Measurements from ENCODE around the gene MKKS.

MKKS gene

GRCh38 chr20:10463622-10464021 lies 29.6 kb upstream of the MKKS start:
- H3K9me3 ChIP-seq (ENCODE audit: severe bottlenecking): no peaks in the 10 kb centered on the region
- H3K27ac ChIP-seq: no peak overlapping the region
- no peak for TF ChIP-seq CTCF (IDR thresholded peaks at IDR 0.05; ENCODE audit: low read depth, low read length)
- no peaks in the 10 kb centered on the region for H3K27me3 ChIP-seq (ENCODE audit: insufficient read depth, low read depth, severe bottlenecking)
- DNase-seq: no peak
- H3K4me3 ChIP-seq (ENCODE audit: low read depth, low read length): no peak overlapping the region
- H3K36me3 ChIP-seq: no peaks in the 10 kb centered on the region

- Histone ChIP-seq H3K27ac (no peak overlapping the region), H3K36me3 (no peaks in the 10 kb centered on the region)
- no peak for TF ChIP-seq CTCF (IDR thresholded peaks at IDR 0.05; ENCODE audit: low read depth, low read length)
These were observed 28.5 kb upstream of the MKKS start for GRCh38 chr20:10462516-10462915.

GRCh38 chr20:10461495-10461894 lies 27.5 kb upstream of the MKKS start:
- H3K36me3 ChIP-seq: no peaks in the 10 kb centered on the region
- no peak overlapping the region for H3K27ac ChIP-seq
- no peaks in the 10 kb centered on the region for H3K9me3 ChIP-seq (ENCODE audit: severe bottlenecking)
- H3K4me3 ChIP-seq (ENCODE audit: low read depth, low read length): no peak overlapping the region
- H3K27me3 ChIP-seq (ENCODE audit: insufficient read depth, low read depth, severe bottlenecking): no peaks in the 10 kb centered on the region
- TF ChIP-seq CTCF (IDR thresholded peaks at IDR 0.05; ENCODE audit: low read depth, low read length): no peak
- DNase-seq: no peak

More at GRCh38 chr20:10462516-10462915, 28.5 kb upstream of the MKKS start:
- H3K27me3 ChIP-seq (ENCODE audit: insufficient read depth, low read depth, severe bottlenecking): no peaks in the 10 kb centered on the region
- no peak overlapping the region for H3K4me3 ChIP-seq (ENCODE audit: low read depth, low read length)
- H3K9me3 ChIP-seq (ENCODE audit: severe bottlenecking): no peaks in the 10 kb centered on the region
- DNase-seq: no peak

- TF ChIP-seq CTCF (IDR thresholded peaks at IDR 0.05; ENCODE audit: low read depth, low read length): no peak
- DNase-seq: no peak
- Histone ChIP-seq H3K4me3 (ENCODE audit: low read depth, low read length) (no peak overlapping the region), H3K36me3 (no peaks in the 10 kb centered on the region), H3K27me3 (ENCODE audit: insufficient read depth, low read depth, severe bottlenecking) (no peaks in the 10 kb centered on the region), H3K27ac (no peak overlapping the region), H3K9me3 (ENCODE audit: severe bottlenecking) (no peaks in the 10 kb centered on the region)
These were observed 20.2 kb upstream of the MKKS start for GRCh38 chr20:10454151-10454750.

- H3K27ac ChIP-seq: no peak overlapping the region
- no peaks in the 10 kb centered on the region for H3K27me3 ChIP-seq (ENCODE audit: insufficient read depth, low read depth, severe bottlenecking)
- TF ChIP-seq CTCF (IDR thresholded peaks at IDR 0.05; ENCODE audit: low read depth, low read length): no peak
- no peaks in the 10 kb centered on the region for H3K9me3 ChIP-seq (ENCODE audit: severe bottlenecking)
- no peaks in the 10 kb centered on the region for H3K36me3 ChIP-seq
- DNase-seq: no peak
- no peak overlapping the region for H3K4me3 ChIP-seq (ENCODE audit: low read depth, low read length)
These were observed 19.2 kb upstream of the MKKS start for GRCh38 chr20:10453241-10453640.

- Histone ChIP-seq H3K36me3 (no peaks in the 10 kb centered on the region), H3K27me3 (ENCODE audit: insufficient read depth, low read depth, severe bottlenecking) (no peaks in the 10 kb centered on the region), H3K9me3 (ENCODE audit: severe bottlenecking) (no peaks in the 10 kb centered on the region), H3K27ac (peak overlapping the region; percentile 67), H3K4me3 (ENCODE audit: low read depth, low read length) (no peak overlapping the region)
- TF ChIP-seq CTCF (IDR thresholded peaks at IDR 0.05; ENCODE audit: low read depth, low read length): no peak
- peak; percentile 54 for DNase-seq
These were observed 15.2 kb upstream of the MKKS start for GRCh38 chr20:10449270-10449669.
